SKM-1 treated with dmso at 0.1 percent for 144 hours (cell line): ENCODE results near the gene VWA1.

Source experiments
- DNase-seq: peaks from one replicate; lab custom pipeline; 2025; ENCODE audit not compliant: unreplicated experiment; lab: John Stamatoyannopoulos, UW

Gene VWA1

GRCh38 chr1:1435106-1435903, at the start of gene VWA1:
VWA1 (plus strand) TSS chr1:1435690; CDS start chr1:1435749, 59 bp downstream.
- no peak for DNase-seq

GRCh38 chr1:1385931-1386330, 49.6 kb upstream of the VWA1 start:
- no peak for DNase-seq

- no peak for DNase-seq
Measured at GRCh38 chr1:1387098-1388077, 48.1 kb upstream of the VWA1 start.

- no peak for DNase-seq
Measured at GRCh38 chr1:1388078-1388472, 47.4 kb upstream of the VWA1 start.

GRCh38 chr1:1390675-1391074, 44.8 kb upstream of the VWA1 start:
- no peak for DNase-seq

GRCh38 chr1:1391225-1391624, 44.3 kb upstream of the VWA1 start:
- no peak for DNase-seq

- no peak for DNase-seq
Measured at GRCh38 chr1:1393014-1393413, 42.5 kb upstream of the VWA1 start.

- DNase-seq = no peak
Measured at GRCh38 chr1:1393428-1393827, 42.1 kb upstream of the VWA1 start.

- no peak for DNase-seq
Measured at GRCh38 chr1:1394116-1394515, 41.4 kb upstream of the VWA1 start.

- DNase-seq = no peak
Measured at GRCh38 chr1:1395166-1395565, 40.3 kb upstream of the VWA1 start.

GRCh38 chr1:1397839-1398523, 37.5 kb upstream of the VWA1 start:
- no peak for DNase-seq

GRCh38 chr1:1398677-1399186, 36.8 kb upstream of the VWA1 start:
- no peak for DNase-seq

GRCh38 chr1:1399187-1399871, 36.2 kb upstream of the VWA1 start, which contains the start of gene CCNL2:
CCNL2 (minus strand) TSS chr1:1399335; CDS start chr1:1399306, 29 bp downstream.
- peak; percentile 97 for DNase-seq

GRCh38 chr1:1399872-1400575, 35.5 kb upstream of the VWA1 start:
- DNase-seq = peak; percentile 3

- no peak for DNase-seq
Measured at GRCh38 chr1:1400576-1401456, 34.7 kb upstream of the VWA1 start.

GRCh38 chr1:1401457-1402010, 34.0 kb upstream of the VWA1 start:
- DNase-seq = no peak

- DNase-seq = peak; percentile 65
Measured at GRCh38 chr1:1402072-1402900, 33.2 kb upstream of the VWA1 start.
